Subcutaneous adipose tissue (tissue), 4 donors: ENCODE results near the gene EBI3. TPM values are rescaled to one million over a fixed set of nuclear protein-coding genes. Genes with fewer than 3 reads are reported as not detected.

Experiments used
- total RNA-seq, 4 donors: library from RNA; depleted of rRNA; stranded (reverse); fragments of >200 nt; gene quantifications; one replicate each; pipeline ENCODE4 v1.1.0, GENCODE V29; 2016
- TF ChIP-seq, protein P1 (sequence below): fragments of 450-650 bp; IDR thresholded peaks from one replicate; pipeline ENCODE4 v1.5.1; 2016; ENCODE audit warnings: low read depth, mild to moderate bottlenecking, control low read depth, antibody characterized with exemption, moderate library complexity

The EBI3 gene
- 10 to 100 TPM in 1 of 4 donors, 1 to 10 TPM in 3; 2.0 to 20.7 (median 8.0) TPM for total RNA-seq

DNA sequence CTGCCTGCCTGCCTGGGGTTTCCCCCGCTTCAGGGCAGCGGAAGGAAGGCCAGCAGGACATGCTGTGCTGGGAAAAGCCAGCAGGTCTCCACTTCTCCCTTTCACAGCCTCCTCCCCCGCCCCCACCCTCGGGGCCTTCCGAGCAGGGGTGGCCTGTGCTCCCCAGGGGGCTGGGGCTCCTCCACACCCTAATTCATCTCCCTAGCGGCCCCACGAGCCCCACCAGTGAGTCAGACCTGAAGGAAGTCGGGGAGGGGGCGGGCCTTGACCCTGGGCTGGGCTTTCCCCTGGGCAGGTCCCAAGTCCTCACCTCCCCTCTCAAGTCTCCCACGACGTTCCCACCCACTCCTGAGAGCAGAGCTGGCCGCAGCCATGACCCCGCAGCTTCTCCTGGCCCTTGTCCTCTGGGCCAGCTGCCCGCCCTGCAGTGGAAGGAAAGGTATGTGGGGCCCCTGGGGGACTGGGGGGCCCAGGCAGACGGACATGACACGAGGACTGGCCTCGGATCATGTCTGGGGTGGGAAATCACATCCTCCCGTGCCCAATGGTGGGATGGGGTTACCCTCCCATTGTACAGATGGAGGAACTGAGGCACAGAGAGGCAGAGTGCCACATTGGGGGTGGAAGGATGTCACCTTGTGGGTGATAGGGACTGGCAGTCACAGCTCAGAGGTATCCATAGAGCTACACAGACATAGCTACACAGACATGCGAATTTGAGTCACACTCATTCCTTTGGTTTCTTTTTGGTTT lies at the start of gene EBI3:
Gene EBI3, plus strand, starts transcription at position 345 of the 753 bp plus-strand sequence. Its CDS starts 28 bp downstream, at position 373.
- TF ChIP-seq, protein P1, sequence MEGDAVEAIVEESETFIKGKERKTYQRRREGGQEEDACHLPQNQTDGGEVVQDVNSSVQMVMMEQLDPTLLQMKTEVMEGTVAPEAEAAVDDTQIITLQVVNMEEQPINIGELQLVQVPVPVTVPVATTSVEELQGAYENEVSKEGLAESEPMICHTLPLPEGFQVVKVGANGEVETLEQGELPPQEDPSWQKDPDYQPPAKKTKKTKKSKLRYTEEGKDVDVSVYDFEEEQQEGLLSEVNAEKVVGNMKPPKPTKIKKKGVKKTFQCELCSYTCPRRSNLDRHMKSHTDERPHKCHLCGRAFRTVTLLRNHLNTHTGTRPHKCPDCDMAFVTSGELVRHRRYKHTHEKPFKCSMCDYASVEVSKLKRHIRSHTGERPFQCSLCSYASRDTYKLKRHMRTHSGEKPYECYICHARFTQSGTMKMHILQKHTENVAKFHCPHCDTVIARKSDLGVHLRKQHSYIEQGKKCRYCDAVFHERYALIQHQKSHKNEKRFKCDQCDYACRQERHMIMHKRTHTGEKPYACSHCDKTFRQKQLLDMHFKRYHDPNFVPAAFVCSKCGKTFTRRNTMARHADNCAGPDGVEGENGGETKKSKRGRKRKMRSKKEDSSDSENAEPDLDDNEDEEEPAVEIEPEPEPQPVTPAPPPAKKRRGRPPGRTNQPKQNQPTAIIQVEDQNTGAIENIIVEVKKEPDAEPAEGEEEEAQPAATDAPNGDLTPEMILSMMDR: no peak

- TF ChIP-seq, protein P1: no peak
These were observed 48.2 kb upstream of the EBI3 start for GRCh38 chr19:4181053-4181508.

GRCh38 chr19:4182084-4182810 lies 47.1 kb upstream of the EBI3 start, which contains the start of the genes ANKRD24 and SIRT6:
Gene ANKRD24 (plus strand): TSS chr19:4182689. CDS start chr19:4186426, 3,737 bp downstream.
Gene SIRT6 (minus strand): TSS chr19:4182563. CDS start chr19:4182539, 24 bp downstream.
- TF ChIP-seq, protein P1: no peak

GRCh38 chr19:4183967-4184717 lies 45.2 kb upstream of the EBI3 start:
- TF ChIP-seq, protein P1: no peak

DNA sequence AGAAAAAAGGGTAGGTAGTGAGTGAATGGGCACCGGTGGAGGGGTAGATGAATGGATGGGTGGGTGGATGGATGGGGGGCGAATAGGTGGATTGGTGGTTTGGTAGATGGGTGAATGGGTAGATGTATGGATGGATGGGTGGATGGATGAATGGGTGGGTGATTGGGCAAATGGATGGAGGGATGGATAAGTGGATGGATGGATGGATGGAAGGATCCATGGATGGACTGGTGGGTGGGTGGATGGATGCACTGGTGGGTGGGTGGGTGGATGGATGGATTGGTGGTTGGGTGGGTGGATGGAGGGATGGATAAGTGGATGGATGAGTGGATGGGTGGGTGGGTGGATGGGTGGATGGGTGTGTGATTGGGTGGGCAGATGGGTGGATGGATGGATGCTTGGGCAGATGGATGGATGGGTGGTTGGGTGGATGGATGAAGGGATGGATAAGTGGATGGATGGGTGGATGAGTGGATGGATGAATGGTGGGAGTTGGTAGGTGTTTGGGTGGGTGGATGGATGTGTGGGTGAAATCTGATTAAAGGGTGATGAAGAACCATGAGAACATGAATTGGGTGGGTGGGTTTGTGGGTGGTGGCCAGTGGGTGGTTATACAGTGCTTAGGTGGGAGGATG lies 44.5 kb upstream of the EBI3 start:
- TF ChIP-seq, protein P1: no peak

- TF ChIP-seq, protein P1: no peak
These were observed 43.8 kb upstream of the EBI3 start for GRCh38 chr19:4185413-4186086.
